Duodenal mucosa (tissue), 2 donors: ENCODE results near the gene ZNF385C.
"Not testable (repeated sequence)": the region's sequence is repeated elsewhere in the genome, so short reads cannot be mapped to it uniquely, and the experiment has no call there.

Source experiments
- H3K27ac ChIP-seq: one replicate; pipeline ENCODE4 v1.7.0; 2013; ENCODE audit warnings: low read depth, low read length
- H3K27me3 ChIP-seq, 2 donors: one replicate each; pipeline ENCODE4 v1.7.0; 2013; ENCODE audit warnings: low read length in 2 of 2, control low read depth in 1 of 2; ENCODE audit not compliant: insufficient read depth in 2 of 2, control insufficient read depth in 1 of 2
- H3K36me3 ChIP-seq, 2 donors: one replicate each; pipeline ENCODE4 v1.7.0; 2013; ENCODE audit warnings: low read length in 2 of 2, control low read depth in 1 of 2; ENCODE audit not compliant: insufficient read depth in 2 of 2, control insufficient read depth in 1 of 2
- H3K4me1 ChIP-seq, 2 donors: one replicate each; pipeline ENCODE4 v1.7.0; 2013; ENCODE audit warnings: low read length in 2 of 2, control low read depth in 1 of 2; ENCODE audit not compliant: insufficient read depth in 2 of 2, control insufficient read depth in 1 of 2
- H3K4me3 ChIP-seq, 2 donors: one replicate each; pipeline ENCODE4 v1.7.0; 2013; ENCODE audit warnings: low read length in 2 of 2, low read depth in 1 of 2
- H3K9ac ChIP-seq, 2 donors: one replicate each; pipeline ENCODE4 v1.7.0; 2013; ENCODE audit warnings: low read length in 2 of 2, low read depth in 1 of 2
- H3K9me3 ChIP-seq, 2 donors: one replicate each; pipeline ENCODE4 v1.7.0; 2013; ENCODE audit warnings: low read length in 2 of 2, control low read depth in 1 of 2; ENCODE audit not compliant: control insufficient read depth in 1 of 2

Gene ZNF385C

GRCh38 chr17:42012363-42012762 lies 85.9 kb downstream of the ZNF385C start:
- H3K4me3 ChIP-seq, H3K27me3 ChIP-seq, H3K36me3 ChIP-seq, H3K27ac ChIP-seq, H3K9me3 ChIP-seq, H3K9ac ChIP-seq: not testable (repeated sequence)
- H3K4me1 ChIP-seq, result peaks cover 26 to 31% of the 10 kb centered on the region in 2 donors

DNA sequence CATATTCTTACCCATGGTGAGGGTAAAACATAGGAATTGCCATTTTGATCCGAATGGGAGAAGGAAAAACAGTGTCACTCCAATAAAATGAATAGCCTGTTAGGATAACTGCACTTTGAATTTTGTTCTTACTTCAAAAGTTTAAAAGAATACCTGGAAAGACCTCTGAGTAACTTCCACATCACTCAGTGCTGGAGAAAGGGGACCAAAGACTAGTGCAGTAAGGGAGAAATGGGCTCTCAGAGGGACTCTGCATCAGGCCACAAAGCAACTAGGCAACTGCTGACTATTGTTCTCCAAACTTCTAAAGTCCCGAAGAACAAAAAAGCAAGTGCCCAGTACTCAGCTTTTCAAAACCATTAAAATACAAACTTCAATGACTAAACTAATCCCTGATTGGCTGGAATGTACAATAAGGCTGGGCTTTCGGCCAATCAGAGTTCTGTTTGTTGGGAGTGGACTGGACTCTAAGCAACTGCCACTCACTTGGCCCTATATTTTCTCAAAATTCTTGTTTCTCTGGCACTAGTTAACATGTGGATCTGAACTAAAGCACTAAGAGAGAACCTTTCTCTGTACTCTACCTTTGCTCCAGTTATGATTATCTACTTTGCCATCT lies 87.3 kb downstream of the ZNF385C start:
- no peak overlapping the region for H3K27ac ChIP-seq
- H3K4me1 ChIP-seq, result peaks cover 20 to 26% of the 10 kb centered on the region in 2 donors
- no peak overlapping the region for H3K9ac ChIP-seq
- no peaks in the 10 kb centered on the region for H3K27me3 ChIP-seq
- peaks cover 0 to 10% of the 10 kb centered on the region in 2 donors for H3K36me3 ChIP-seq
- no peak overlapping the region for H3K4me3 ChIP-seq
- no peaks in the 10 kb centered on the region for H3K9me3 ChIP-seq

DNA sequence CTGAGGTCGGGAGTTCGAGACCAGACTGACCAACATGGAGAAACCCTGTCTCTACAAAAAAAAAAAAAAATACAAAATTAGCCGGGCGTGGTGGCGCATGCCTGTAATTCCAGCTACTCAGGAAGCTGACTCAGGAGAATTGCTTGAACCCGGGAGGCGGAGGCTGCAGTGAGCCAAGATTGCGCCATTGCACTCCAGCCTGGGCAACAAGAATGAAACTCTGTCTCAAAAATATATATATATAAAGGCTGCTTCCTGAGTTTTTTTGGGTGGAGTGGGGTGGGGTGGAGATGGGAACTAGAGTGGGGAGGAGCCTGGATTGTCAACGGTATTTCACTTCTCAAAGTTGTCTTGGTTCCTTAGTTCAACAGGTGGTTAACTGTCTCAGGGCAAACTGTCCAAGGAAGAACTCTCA lies 88.0 kb downstream of the ZNF385C start:
- H3K4me3 ChIP-seq, H3K9me3 ChIP-seq, H3K9ac ChIP-seq, H3K27me3 ChIP-seq, H3K36me3 ChIP-seq, H3K27ac ChIP-seq: not testable (repeated sequence)
- peaks cover 12 to 24% of the 10 kb centered on the region in 2 donors for H3K4me1 ChIP-seq

DNA sequence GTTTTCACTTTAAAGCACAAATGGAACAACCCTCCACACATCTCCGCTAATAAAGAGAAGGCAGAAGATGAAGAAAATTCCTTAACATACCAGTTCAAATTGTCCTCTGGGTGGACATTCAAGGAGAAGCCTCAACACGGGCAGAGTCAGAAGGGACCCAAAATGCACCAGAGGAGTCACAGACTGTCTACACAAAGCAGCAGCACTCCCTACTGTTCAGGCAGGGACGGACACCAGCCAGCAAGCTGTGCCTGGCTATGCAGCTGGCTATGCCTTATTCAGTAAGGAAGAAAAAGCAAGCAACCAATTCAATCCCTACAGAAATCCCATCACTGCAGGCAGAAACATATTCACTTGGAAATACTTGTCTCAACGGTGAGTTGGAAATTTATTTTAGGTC lies 89.1 kb downstream of the ZNF385C start:
- no peak overlapping the region for H3K9ac ChIP-seq
- no peak overlapping the region for H3K4me3 ChIP-seq
- H3K27me3 ChIP-seq, result no peaks in the 10 kb centered on the region
- H3K27ac ChIP-seq, result no peak overlapping the region
- peaks cover 8 to 30% of the 10 kb centered on the region in 2 donors for H3K4me1 ChIP-seq
- H3K9me3 ChIP-seq, result no peaks in the 10 kb centered on the region
- peaks cover 0 to 10% of the 10 kb centered on the region in 2 donors for H3K36me3 ChIP-seq

DNA sequence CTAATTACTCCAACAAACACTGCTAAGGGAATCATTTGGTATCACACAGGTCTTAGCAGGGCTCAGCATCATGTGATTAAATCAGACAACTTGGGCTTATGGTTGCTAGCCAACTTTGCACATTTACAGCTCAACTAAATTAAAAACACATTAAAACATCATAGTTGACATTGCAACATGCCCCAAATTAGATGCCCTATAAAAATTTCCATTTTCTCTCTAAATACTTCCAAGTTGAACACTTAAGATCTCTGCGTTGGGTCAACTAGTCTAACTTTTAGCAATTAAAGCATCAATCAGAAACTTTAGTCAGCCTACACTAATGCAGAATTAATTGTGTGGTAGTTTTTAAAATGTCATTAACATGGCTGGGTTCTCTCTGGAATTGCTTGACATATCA lies 93.1 kb downstream of the ZNF385C start:
- Histone ChIP-seq H3K4me1 (peaks cover 24 to 43% of the 10 kb centered on the region in 2 donors), H3K36me3 (peaks cover 0 to 22% of the 10 kb centered on the region in 2 donors), H3K27ac (no peak overlapping the region), H3K9me3 (no peaks in the 10 kb centered on the region), H3K9ac (no peak overlapping the region), H3K4me3 (no peak overlapping the region), H3K27me3 (no peaks in the 10 kb centered on the region)

DNA sequence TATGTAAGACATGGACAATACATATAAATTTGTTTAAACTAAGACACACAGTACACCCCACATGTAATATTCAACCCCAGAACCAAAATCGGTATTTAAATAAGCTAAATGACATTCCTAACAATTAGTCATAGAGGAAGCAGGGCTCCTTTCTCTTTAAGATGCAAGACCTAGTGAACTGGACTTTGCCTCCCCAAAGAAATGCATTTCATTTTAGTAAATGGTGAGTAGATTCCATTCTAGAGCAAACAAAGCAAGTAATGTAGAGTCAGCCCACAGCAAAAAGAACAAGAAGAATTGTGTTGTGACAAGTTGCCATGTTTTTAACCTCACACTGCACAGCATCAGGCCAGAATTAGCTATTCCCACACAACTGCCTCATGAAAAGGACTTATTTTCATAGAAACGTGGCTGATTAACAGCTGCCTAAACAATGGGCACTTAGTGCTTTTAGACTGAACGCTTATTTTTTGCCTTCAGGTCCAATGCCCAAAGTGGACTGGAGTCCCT lies 95.4 kb downstream of the ZNF385C start:
- H3K27ac ChIP-seq, result no peak overlapping the region

GRCh38 chr17:42002175-42002791 lies 96.0 kb downstream of the ZNF385C start:
- no peak overlapping the region for H3K9ac ChIP-seq
- H3K36me3 ChIP-seq, result peaks cover 7 to 28% of the 10 kb centered on the region in 2 donors
- no peaks in the 10 kb centered on the region for H3K27me3 ChIP-seq
- peak overlapping the region in 1 of 2 donors; percentile 31 for H3K4me3 ChIP-seq
- H3K27ac ChIP-seq, result no peak overlapping the region
- no peaks in the 10 kb centered on the region for H3K9me3 ChIP-seq
- peaks cover 24 to 44% of the 10 kb centered on the region in 2 donors for H3K4me1 ChIP-seq

More for the DNA sequence above, 95.4 kb downstream of the ZNF385C start:
- no peaks in the 10 kb centered on the region for H3K9me3 ChIP-seq
- no peaks in the 10 kb centered on the region for H3K27me3 ChIP-seq
- peaks cover 7 to 22% of the 10 kb centered on the region in 2 donors for H3K36me3 ChIP-seq
- H3K4me1 ChIP-seq, result peaks cover 24 to 44% of the 10 kb centered on the region in 2 donors
- H3K4me3 ChIP-seq, result peak overlapping the region; percentile 31 to 46
- H3K9ac ChIP-seq, result peak overlapping the region in 1 of 2 donors; percentile 48

GRCh38 chr17:42001729-42002128 lies 96.5 kb downstream of the ZNF385C start:
- Histone ChIP-seq H3K27ac (no peak overlapping the region), H3K4me1 (peaks cover 24 to 44% of the 10 kb centered on the region in 2 donors), H3K27me3 (no peaks in the 10 kb centered on the region), H3K4me3 (no peak overlapping the region), H3K9ac (no peak overlapping the region), H3K9me3 (no peaks in the 10 kb centered on the region), H3K36me3 (peaks cover 11 to 33% of the 10 kb centered on the region in 2 donors)

- Histone ChIP-seq H3K4me1 (peaks cover 24 to 44% of the 10 kb centered on the region in 2 donors), H3K27me3 (no peaks in the 10 kb centered on the region), H3K36me3 (peaks cover 20 to 45% of the 10 kb centered on the region in 2 donors), H3K27ac (no peak overlapping the region), H3K4me3 (no peak overlapping the region), H3K9ac (no peak overlapping the region), H3K9me3 (no peaks in the 10 kb centered on the region)
Observed at GRCh38 chr17:42000413-42001133, 97.7 kb downstream of the ZNF385C start.

- H3K9ac ChIP-seq, result no peak overlapping the region
- peaks cover 24 to 34% of the 10 kb centered on the region in 2 donors for H3K4me1 ChIP-seq
- H3K36me3 ChIP-seq, result peaks cover 31 to 58% of the 10 kb centered on the region in 2 donors
- H3K4me3 ChIP-seq, result no peak overlapping the region
- H3K27ac ChIP-seq, result no peak overlapping the region
- H3K9me3 ChIP-seq, result no peaks in the 10 kb centered on the region
- no peaks in the 10 kb centered on the region for H3K27me3 ChIP-seq
Observed at GRCh38 chr17:41998497-41998896, 99.8 kb downstream of the ZNF385C start.
